Muscle of leg (tissue), 11 donors: ENCODE data around the gene SMTN. TPM values are rescaled to one million over a fixed set of nuclear protein-coding genes. Genes with fewer than 3 reads are reported as not detected.
"Not testable (repeated sequence)": the region's sequence is repeated elsewhere in the genome, so short reads cannot be mapped to it uniquely, and the experiment has no call there.

Source experiments
- DNase-seq: peaks from one replicate; pipeline ENCODE4 v3.0.0; 2013
- H3K27ac ChIP-seq: one replicate; pipeline ENCODE4 v1.5.1; 2013; ENCODE audit warnings: mild to moderate bottlenecking, low read length, control low read depth
- H3K27me3 ChIP-seq: one replicate; pipeline ENCODE4 v1.6.1; 2013; ENCODE audit warnings: low read length; ENCODE audit not compliant: control insufficient read depth, insufficient read depth
- H3K36me3 ChIP-seq: one replicate; pipeline ENCODE4 v1.6.1; 2013; ENCODE audit warnings: low read length; ENCODE audit not compliant: control insufficient read depth, insufficient read depth
- H3K4me1 ChIP-seq: one replicate; pipeline ENCODE4 v1.6.1; 2013; ENCODE audit warnings: low read length; ENCODE audit not compliant: control insufficient read depth, insufficient read depth
- H3K4me3 ChIP-seq: one replicate; pipeline ENCODE4 v1.5.1; 2013; ENCODE audit warnings: low read length, control low read depth
- H3K9me3 ChIP-seq: replicated peaks from 2 replicates; pipeline ENCODE4 v1.6.1; 2013; ENCODE audit warnings: low read depth, low read length; ENCODE audit not compliant: control insufficient read depth
- WGBS: methylation state at CpG from one replicate; pipeline ENCODE4 v1.1.5; 2013; ENCODE audit warnings: missing lambda C conversion rate; ENCODE audit not compliant: insufficient coverage; 5-methylcytosine and 5-hydroxymethylcytosine counted together
- polyA plus RNA-seq, 8 donors: library from polyadenylated mRNA; unstranded; fragments of 120-200 nt; gene quantifications; one replicate each; pipeline versions ENCODE4 v1.2.1 to v1.2.3, GENCODE V29; 2013; ENCODE audit warnings: inconsistent platforms in 1 of 8, low replicate concordance in 1 of 8; ENCODE audit not compliant: insufficient read length in 8 of 8, insufficient read depth in 1 of 8
- total RNA-seq: library from RNA; stranded (reverse); fragments of 120-200 nt; gene quantifications from one replicate; pipeline ENCODE4 v1.2.4, GENCODE V29; 2013

Gene SMTN
- total and polyA plus RNA-seq, 9 donors, result 103 to 284 (median 165) TPM

- Histone ChIP-seq H3K36me3 (peaks cover 89% of the 10 kb centered on the region), H3K27ac (no peak overlapping the region)
These were observed 15.7 kb downstream of the SMTN start for GRCh38 chr22:31096657-31097279.

GRCh38 chr22:31097539-31097938 lies 16.4 kb downstream of the SMTN start:
- WGBS, result no CpG with 5 or more reads among the region's 5 CpGs
- H3K9me3 ChIP-seq, H3K27ac ChIP-seq, H3K4me3 ChIP-seq, DNase-seq, H3K27me3 ChIP-seq: not testable (repeated sequence)
- peaks cover 50% of the 10 kb centered on the region for H3K4me1 ChIP-seq
- peaks cover 89% of the 10 kb centered on the region for H3K36me3 ChIP-seq

More at GRCh38 chr22:31096657-31097279, 15.7 kb downstream of the SMTN start:
- Histone ChIP-seq H3K9me3 (no peaks in the 10 kb centered on the region), H3K4me1 (peaks cover 57% of the 10 kb centered on the region), H3K27me3 (no peaks in the 10 kb centered on the region), H3K4me3 (no peak overlapping the region)
- no peak for DNase-seq
- WGBS, result 86% methylated on average over 27 of the region's 27 CpGs

- Histone ChIP-seq H3K4me1 (peaks cover 45% of the 10 kb centered on the region), H3K36me3 (peaks cover 89% of the 10 kb centered on the region), H3K9me3 (no peaks in the 10 kb centered on the region), H3K4me3 (no peak overlapping the region), H3K27me3 (no peaks in the 10 kb centered on the region), H3K27ac (no peak overlapping the region)
- 69% methylated on average over 3 of the region's 10 CpGs for WGBS
- DNase-seq, result peak; percentile 9
These were observed 17.0 kb downstream of the SMTN start for GRCh38 chr22:31097941-31098631.

- DNase-seq, result peak; percentile 20
- H3K27ac ChIP-seq, result no peak overlapping the region
- H3K36me3 ChIP-seq, result peaks cover 91% of the 10 kb centered on the region
- no peaks in the 10 kb centered on the region for H3K27me3 ChIP-seq
- peaks cover 40% of the 10 kb centered on the region for H3K4me1 ChIP-seq
- H3K9me3 ChIP-seq, result no peaks in the 10 kb centered on the region
- H3K4me3 ChIP-seq, result no peak overlapping the region
- 47% methylated on average over 23 of the region's 36 CpGs for WGBS
These were observed 17.6 kb downstream of the SMTN start for GRCh38 chr22:31098632-31099110.

GRCh38 chr22:31099386-31099785 lies 18.3 kb downstream of the SMTN start:
- DNase-seq, result no peak
- WGBS, result 80% methylated on average over 5 of the region's 6 CpGs
- no peaks in the 10 kb centered on the region for H3K9me3 ChIP-seq
- no peaks in the 10 kb centered on the region for H3K27me3 ChIP-seq
- H3K27ac ChIP-seq, result no peak overlapping the region
- no peak overlapping the region for H3K4me3 ChIP-seq
- H3K4me1 ChIP-seq, result peaks cover 38% of the 10 kb centered on the region
- H3K36me3 ChIP-seq, result peaks cover 92% of the 10 kb centered on the region

GRCh38 chr22:31099841-31100761 lies 19.0 kb downstream of the SMTN start:
- Histone ChIP-seq H3K27ac (no peak overlapping the region), H3K9me3 (no peaks in the 10 kb centered on the region), H3K4me1 (peaks cover 36% of the 10 kb centered on the region), H3K27me3 (no peaks in the 10 kb centered on the region), H3K36me3 (peaks cover 90% of the 10 kb centered on the region), H3K4me3 (no peak overlapping the region)
- peak; percentile 9 for DNase-seq
- 93% methylated on average over 30 of the region's 34 CpGs for whole genome bisulfite sequencing

- no peaks in the 10 kb centered on the region for H3K9me3 ChIP-seq
- H3K36me3 ChIP-seq, result peaks cover 82% of the 10 kb centered on the region
- H3K4me3 ChIP-seq, result no peak overlapping the region
- 90% methylated on average over 17 of the region's 18 CpGs for WGBS
- H3K27me3 ChIP-seq, result no peaks in the 10 kb centered on the region
- H3K27ac ChIP-seq, result no peak overlapping the region
- H3K4me1 ChIP-seq, result peaks cover 35% of the 10 kb centered on the region
- peak; percentile 6 for DNase-seq
These were observed 19.8 kb downstream of the SMTN start for GRCh38 chr22:31100762-31101525.

- H3K36me3 ChIP-seq, result peaks cover 68% of the 10 kb centered on the region
- DNase-seq, result peak; percentile 50
- no peak overlapping the region for H3K27ac ChIP-seq
- peaks cover 35% of the 10 kb centered on the region for H3K4me1 ChIP-seq
- WGBS, result 84% methylated on average over 5 of the region's 8 CpGs
- H3K27me3 ChIP-seq, result peaks cover 2% of the 10 kb centered on the region
- H3K4me3 ChIP-seq, result no peak overlapping the region
- no peaks in the 10 kb centered on the region for H3K9me3 ChIP-seq
These were observed 21.4 kb downstream of the SMTN start for GRCh38 chr22:31102441-31103081.

GRCh38 chr22:31103111-31103510 lies 22.0 kb downstream of the SMTN start:
- DNase-seq, result peak; percentile 13
- Histone ChIP-seq H3K36me3 (peaks cover 63% of the 10 kb centered on the region), H3K4me3 (no peak overlapping the region), H3K9me3 (no peaks in the 10 kb centered on the region), H3K4me1 (peaks cover 37% of the 10 kb centered on the region), H3K27ac (no peak overlapping the region), H3K27me3 (peaks cover 2% of the 10 kb centered on the region)
- 83% methylated on average over 1 of the region's 2 CpGs for WGBS
